GM12875 (cell line): Measurements from ENCODE around the gene AGO1.

Experiments used
- H3K4me3 ChIP-seq: one replicate; pipeline ENCODE4 v1.5.1; 2011; ENCODE audit warnings: low read depth, low read length, control low read depth
- CTCF ChIP-seq: IDR thresholded peaks from 2 replicates; pipeline ENCODE4 v1.5.1; 2011; ENCODE audit warnings: low read depth, mild to moderate bottlenecking, control low read depth, inconsistent platforms, low read length, moderate library complexity, borderline replicate concordance; ENCODE audit not compliant: insufficient read depth

The AGO1 gene

GRCh38 chr1:35854989-35855700 is 27.9 kb upstream of the AGO1 start:
- TF ChIP-seq CTCF = no peak
- H3K4me3 ChIP-seq = no peak overlapping the region

DNA sequence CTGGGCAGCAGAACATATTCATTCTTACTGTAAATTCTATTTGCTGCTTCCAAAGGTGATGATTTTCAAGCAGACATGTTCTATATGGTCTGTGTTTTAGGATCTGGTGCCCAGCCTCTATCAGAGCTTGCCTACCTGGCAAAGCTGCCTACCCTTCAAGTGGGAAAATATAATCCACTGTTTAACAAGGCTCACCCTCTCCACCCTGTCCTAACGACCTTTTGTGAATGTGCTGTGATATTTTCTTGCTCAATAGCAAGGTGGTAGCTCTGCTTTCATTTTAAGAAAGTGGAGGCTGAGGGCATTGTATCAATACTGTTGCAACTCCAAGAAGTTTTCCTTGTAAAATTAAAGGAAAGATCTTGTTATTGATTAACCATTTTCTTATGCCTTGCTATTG is 26.0 kb upstream of the AGO1 start:
- TF ChIP-seq CTCF = no peak

DNA sequence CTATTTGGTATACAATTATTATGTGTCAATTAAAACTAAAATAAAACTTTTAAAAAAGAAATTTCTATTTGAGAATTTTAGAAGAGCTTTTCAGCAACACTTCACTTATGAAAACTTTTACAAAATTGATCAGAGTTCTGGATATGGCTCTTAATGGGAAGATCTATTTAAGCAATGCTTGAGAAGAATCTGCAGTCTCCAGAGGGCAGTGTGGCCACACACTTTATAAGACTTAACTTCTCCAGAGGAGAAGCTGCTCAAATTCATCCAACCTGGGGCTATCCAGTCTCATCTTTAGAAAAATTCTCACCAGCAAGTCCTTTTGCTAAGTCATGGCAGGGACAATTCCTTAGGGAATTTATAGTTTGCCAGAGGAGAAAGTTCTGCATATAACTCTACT is 25.2 kb upstream of the AGO1 start:
- no peak overlapping the region for H3K4me3 ChIP-seq
- TF ChIP-seq CTCF = 0 out of 2 replicates have a peak, but pooled peaks have one; percentile 13

More for the DNA sequence above, 26.0 kb upstream of the AGO1 start:
- no peak overlapping the region for H3K4me3 ChIP-seq

- no peak for TF ChIP-seq CTCF
- no peak overlapping the region for H3K4me3 ChIP-seq
These were observed 22.3 kb upstream of the AGO1 start for GRCh38 chr1:35860696-35861095.

DNA sequence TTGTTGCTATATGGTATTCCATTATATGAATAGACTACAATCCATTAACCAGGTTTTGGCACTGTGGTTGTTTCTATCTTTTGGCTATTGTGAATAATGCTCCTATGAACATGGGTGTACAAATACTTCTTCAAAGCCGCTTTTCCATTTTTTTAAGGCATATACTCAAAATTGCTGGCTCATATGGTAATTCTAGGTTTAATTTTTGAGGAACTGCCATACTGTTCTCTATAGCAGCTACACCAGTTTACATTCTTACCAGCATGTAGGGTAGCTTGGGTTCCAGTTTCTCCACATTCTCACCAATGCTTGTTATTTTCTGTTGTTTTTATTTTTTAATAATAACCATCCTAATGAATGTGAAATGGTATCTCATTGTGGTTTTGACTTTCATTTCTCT is 19.9 kb upstream of the AGO1 start:
- no peak for TF ChIP-seq CTCF
- no peak overlapping the region for H3K4me3 ChIP-seq

DNA sequence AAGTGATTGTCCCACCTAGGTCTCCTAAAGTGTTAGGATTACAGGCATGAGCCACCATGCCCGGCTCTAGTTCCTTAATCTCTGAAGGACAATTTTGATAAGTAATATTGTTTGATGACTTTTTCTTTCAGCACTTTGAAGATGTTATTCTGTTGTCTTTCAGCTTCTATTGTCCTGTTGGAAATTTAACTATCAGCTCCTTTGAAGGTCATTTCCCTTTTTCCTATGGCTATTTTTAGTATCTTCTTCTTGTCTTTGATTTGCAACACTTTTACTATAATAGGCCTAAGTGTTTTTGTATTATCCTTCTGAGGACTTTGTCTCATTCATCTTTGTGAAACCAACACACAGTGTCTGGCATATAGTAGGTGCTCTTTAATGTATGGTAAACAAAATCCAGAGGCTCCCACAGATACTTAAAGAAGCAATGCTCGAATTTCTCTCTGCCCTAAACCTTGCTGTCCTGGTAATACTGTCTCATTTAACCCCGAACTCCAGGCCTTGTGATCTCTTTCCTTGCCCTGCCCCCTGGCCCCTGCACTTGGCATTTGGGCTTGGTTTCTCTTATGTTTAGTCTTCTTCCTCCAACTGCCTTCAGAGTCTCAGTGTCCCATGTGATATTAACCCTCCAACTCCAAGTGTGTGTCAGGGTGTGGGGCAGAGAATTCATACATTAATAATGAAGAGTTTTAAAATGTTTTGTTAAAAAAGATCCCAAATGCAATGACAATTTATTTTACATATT is 19.0 kb upstream of the AGO1 start:
- TF ChIP-seq CTCF = no peak
- H3K4me3 ChIP-seq = no peak overlapping the region

DNA sequence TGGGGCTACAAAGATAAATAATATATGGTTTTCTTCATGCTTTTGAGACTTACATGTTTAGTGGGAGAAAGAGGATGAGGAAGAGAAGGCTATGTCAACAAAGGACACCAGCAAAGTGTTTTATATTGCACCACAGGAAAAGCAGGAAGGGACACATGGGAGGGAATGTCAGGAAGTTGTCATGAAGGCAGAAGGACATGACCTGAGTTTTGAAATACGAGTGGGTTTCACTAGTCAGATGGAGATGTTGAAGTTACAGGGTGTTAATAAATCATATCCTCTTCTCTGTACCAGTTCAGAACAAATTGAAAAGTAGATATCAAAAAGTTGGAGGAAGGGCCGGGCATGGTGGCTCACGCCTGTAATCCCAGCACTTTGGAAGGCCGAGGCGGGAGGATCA is 18.2 kb upstream of the AGO1 start:
- no peak for TF ChIP-seq CTCF
- no peak overlapping the region for H3K4me3 ChIP-seq
